Choroid plexus epithelial cell (primary cell): ENCODE measurements around the gene ATG7.
"Not testable (repeated sequence)": the region's sequence is repeated elsewhere in the genome, so short reads cannot be mapped to it uniquely, and the experiment has no call there.

ENCODE experiments used
- DNase-seq: peaks from one replicate; pipeline ENCODE4 v3.0.0-alpha.2; 2010; ENCODE audit warnings: low read depth
- H3K4me3 ChIP-seq: 2 replicates; pipeline ENCODE4 v1.5.1; 2011; ENCODE audit warnings: low read depth, mild to moderate bottlenecking, control low read depth, low read length, moderate library complexity
- CTCF ChIP-seq: conservative IDR thresholded peaks from 2 replicates; pipeline ENCODE4 v1.5.1; 2011; ENCODE audit warnings: low read depth, mild to moderate bottlenecking, control low read depth, inconsistent platforms, low read length, moderate library complexity

The ATG7 gene

GRCh38 chr3:11455956-11456355 lies 183.8 kb downstream of the ATG7 start:
- peak; percentile 97 for DNase-seq

GRCh38 chr3:11457135-11457534 lies 184.9 kb downstream of the ATG7 start:
- peak; percentile 44 for DNase-seq
- TF ChIP-seq CTCF, result no peak
- no peak overlapping the region for H3K4me3 ChIP-seq

More at GRCh38 chr3:11455956-11456355, 183.8 kb downstream of the ATG7 start:
- H3K4me3 ChIP-seq, result no peak overlapping the region
- TF ChIP-seq CTCF, result no peak

- peak; percentile 43 for DNase-seq
Measured at GRCh38 chr3:11459186-11459824, 187.1 kb downstream of the ATG7 start.

GRCh38 chr3:11461226-11461625 lies 189.0 kb downstream of the ATG7 start:
- DNase-seq, result no peak
- H3K4me3 ChIP-seq, result no peak overlapping the region
- no peak for TF ChIP-seq CTCF

More at GRCh38 chr3:11459186-11459824, 187.1 kb downstream of the ATG7 start:
- TF ChIP-seq CTCF, result no peak
- H3K4me3 ChIP-seq, result no peak overlapping the region

- H3K4me3 ChIP-seq, DNase-seq: not testable (repeated sequence)
Measured at GRCh38 chr3:11462673-11463072, 190.5 kb downstream of the ATG7 start.

GRCh38 chr3:11463591-11463990 lies 191.4 kb downstream of the ATG7 start:
- no peak for DNase-seq
- H3K4me3 ChIP-seq, result no peak overlapping the region
- TF ChIP-seq CTCF, result no peak

GRCh38 chr3:11464356-11464755 lies 192.2 kb downstream of the ATG7 start:
- no peak for DNase-seq
- no peak overlapping the region for H3K4me3 ChIP-seq
- no peak for TF ChIP-seq CTCF
